WTC11 (cell line): Measurements from ENCODE around the gene BCL11A. TPM values are rescaled to one million over a fixed set of nuclear protein-coding genes. Genes with fewer than 3 reads are reported as not detected.

Experiments used
- ATAC-seq: fragments of 200-7000 bp; cut with Tn5 transposase; 2 replicates; pipeline ENCODE4 v1.10.0; 2021; ENCODE audit warnings: mild to moderate bottlenecking, moderate library complexity
- CTCF ChIA-PET: fragments of 300-600 bp; sonication (Branson Sonifier 250); formaldehyde crosslinking; loops from one replicate; lab custom pipeline; 2021; ENCODE audit warnings: antibody characterized with exemption; lab: Charles Lee
- POLR2A ChIA-PET: fragments of 350-600 bp; sonication (Branson Sonifier 250); formaldehyde crosslinking; loops from one replicate; lab custom pipeline; 2021; ENCODE audit warnings: antibody characterized with exemption; lab: Charles Lee
- DNase-seq: peaks from one replicate; pipeline ENCODE4 v3.0.0; 2021; ENCODE audit warnings: low spot score
- H3K27ac Mint-ChIP-seq: 2 replicates; pipeline ENCODE4 v1.8.0; 2021; ENCODE audit warnings: mixed read lengths
- H3K27me3 Mint-ChIP-seq: 2 replicates; pipeline ENCODE4 v1.8.0; 2021; ENCODE audit warnings: low read depth, mild to moderate bottlenecking, moderate library complexity, mixed read lengths
- H3K36me3 Mint-ChIP-seq: 2 replicates; pipeline ENCODE4 v1.8.0; 2021; ENCODE audit warnings: mixed read lengths
- H3K4me1 Mint-ChIP-seq: 2 replicates; pipeline ENCODE4 v1.8.0; 2022; ENCODE audit warnings: mixed read lengths
- H3K4me3 Mint-ChIP-seq: 2 replicates; pipeline ENCODE4 v1.8.0; 2021; ENCODE audit warnings: mild to moderate bottlenecking, moderate library complexity, mixed read lengths
- H3K9me3 Mint-ChIP-seq: 2 replicates; pipeline ENCODE4 v1.8.0; 2021; ENCODE audit warnings: mixed read lengths
- AFF4 ChIP-seq: sonication (generic); formaldehyde crosslinking; IDR thresholded peaks from 2 replicates; pipeline ENCODE4 v1.8.1; 2023; ENCODE audit warnings: mild to moderate bottlenecking, missing genetic modification reagents, borderline replicate concordance
- CDX4 ChIP-seq: fragments of 250-450 bp; sonication (Bioruptor Pico); IDR thresholded peaks from 2 replicates; pipeline ENCODE4 v1.9.0; 2021; ENCODE audit warnings: moderate library complexity, mild to moderate bottlenecking, inconsistent platforms, borderline replicate concordance
- CREM ChIP-seq: sonication (generic); formaldehyde crosslinking; IDR thresholded peaks from 2 replicates; pipeline ENCODE4 v1.8.1; 2022; ENCODE audit warnings: mild to moderate bottlenecking, missing genetic modification reagents, moderate library complexity
- FOXJ3 ChIP-seq: sonication (generic); formaldehyde crosslinking; IDR thresholded peaks from 2 replicates; pipeline ENCODE4 v1.9.0; 2021; ENCODE audit warnings: missing genetic modification reagents, mild to moderate bottlenecking, borderline replicate concordance
- GRHL2 ChIP-seq: fragments of 250-450 bp; sonication (Bioruptor Pico); IDR thresholded peaks from 2 replicates; pipeline ENCODE4 v1.8.0; 2022; ENCODE audit warnings: mild to moderate bottlenecking, moderate library complexity; ENCODE audit not compliant: insufficient replicate concordance, severe bottlenecking
- MYBL2 ChIP-seq: sonication (generic); formaldehyde crosslinking; IDR thresholded peaks from 2 replicates; pipeline ENCODE4 v1.8.1; 2023; ENCODE audit warnings: mild to moderate bottlenecking, moderate library complexity, missing genetic modification reagents
- NFE2L1 ChIP-seq: sonication (generic); formaldehyde crosslinking; IDR thresholded peaks from 2 replicates; pipeline ENCODE4 v1.8.1; 2023; ENCODE audit warnings: missing genetic modification reagents
- ZNF138 ChIP-seq: sonication (generic); formaldehyde crosslinking; conservative IDR thresholded peaks from 2 replicates; pipeline ENCODE4 v1.8.1; 2022; ENCODE audit warnings: mild to moderate bottlenecking, moderate library complexity, missing genetic modification reagents
- ZNF263 ChIP-seq: sonication (generic); formaldehyde crosslinking; IDR thresholded peaks from 2 replicates; pipeline ENCODE4 v1.8.1; 2022; ENCODE audit warnings: low read depth, mild to moderate bottlenecking, moderate library complexity, missing genetic modification reagents
- ZNF512 ChIP-seq: sonication (generic); formaldehyde crosslinking; IDR thresholded peaks from 2 replicates; pipeline ENCODE4 v1.8.1; 2022; ENCODE audit warnings: missing genetic modification reagents, borderline replicate concordance
- ZNF532 ChIP-seq: fragments of 250-450 bp; sonication (Bioruptor Pico); IDR thresholded peaks from 2 replicates; pipeline ENCODE4 v1.9.0; 2021; ENCODE audit warnings: mild to moderate bottlenecking, borderline replicate concordance
- ZNF671 ChIP-seq: fragments of 250-450 bp; sonication (Bioruptor Pico); IDR thresholded peaks from 2 replicates; pipeline ENCODE4 v1.8.0; 2021; ENCODE audit warnings: mild to moderate bottlenecking
- total RNA-seq: library from RNA; stranded (reverse); gene quantifications from 3 replicates; pipeline ENCODE4 v1.2.3, GENCODE V29; 2021
- TF ChIP-seq, protein P1 (sequence below): sonication (generic); formaldehyde crosslinking; IDR thresholded peaks from 2 replicates; pipeline ENCODE4 v1.8.0; 2022; ENCODE audit warnings: mild to moderate bottlenecking, missing genetic modification reagents
- TF ChIP-seq, protein P2 (sequence below): sonication (generic); formaldehyde crosslinking; conservative IDR thresholded peaks from 2 replicates; pipeline ENCODE4 v1.8.1; 2022; ENCODE audit warnings: mild to moderate bottlenecking, missing genetic modification reagents
- TF ChIP-seq, protein P3 (sequence below): sonication (generic); formaldehyde crosslinking; IDR thresholded peaks from 2 replicates; pipeline ENCODE4 v1.8.0; 2022; ENCODE audit warnings: mild to moderate bottlenecking, missing genetic modification reagents
- TF ChIP-seq, protein P4 (sequence below): fragments of 250-450 bp; sonication (Bioruptor Pico); IDR thresholded peaks from 2 replicates; pipeline ENCODE4 v1.9.0; 2021; ENCODE audit warnings: mild to moderate bottlenecking

Gene BCL11A
- total RNA-seq, 1 experiment from 2014 or later: 53.2 TPM

GRCh38 chr2:60508339-60508917 is 45.0 kb downstream of the BCL11A start (continued):
- no peak for TF ChIP-seq ZNF512 (CRISPR knock-in tag)
- no peak for TF ChIP-seq ZNF138 (CRISPR knock-in tag)
- no peak for TF ChIP-seq ZNF263 (CRISPR knock-in tag)
- TF ChIP-seq, protein P1, sequence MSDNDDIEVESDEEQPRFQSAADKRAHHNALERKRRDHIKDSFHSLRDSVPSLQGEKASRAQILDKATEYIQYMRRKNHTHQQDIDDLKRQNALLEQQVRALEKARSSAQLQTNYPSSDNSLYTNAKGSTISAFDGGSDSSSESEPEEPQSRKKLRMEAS (CRISPR knock-in tag): no peak
- no peak for TF ChIP-seq ZNF532 (CRISPR knock-in tag)

GRCh38 chr2:60507211-60507965 is 46.1 kb downstream of the BCL11A start:
- H3K36me3 Mint-ChIP-seq: no peaks in the 10 kb centered on the region
- TF ChIP-seq CDX4 (CRISPR knock-in tag) (no peak), AFF4 (CRISPR knock-in tag) (no peak), ZNF138 (CRISPR knock-in tag) (no peak), FOXJ3 (no peak), MYBL2 (CRISPR knock-in tag) (no peak), CREM (CRISPR knock-in tag) (no peak), GRHL2 (no peak), ZNF512 (CRISPR knock-in tag) (no peak), ZNF671 (no peak), NFE2L1 (no peak)
- TF ChIP-seq, protein P2, sequence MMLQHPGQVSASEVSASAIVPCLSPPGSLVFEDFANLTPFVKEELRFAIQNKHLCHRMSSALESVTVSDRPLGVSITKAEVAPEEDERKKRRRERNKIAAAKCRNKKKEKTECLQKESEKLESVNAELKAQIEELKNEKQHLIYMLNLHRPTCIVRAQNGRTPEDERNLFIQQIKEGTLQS: no peak
- TF ChIP-seq, protein P3, sequence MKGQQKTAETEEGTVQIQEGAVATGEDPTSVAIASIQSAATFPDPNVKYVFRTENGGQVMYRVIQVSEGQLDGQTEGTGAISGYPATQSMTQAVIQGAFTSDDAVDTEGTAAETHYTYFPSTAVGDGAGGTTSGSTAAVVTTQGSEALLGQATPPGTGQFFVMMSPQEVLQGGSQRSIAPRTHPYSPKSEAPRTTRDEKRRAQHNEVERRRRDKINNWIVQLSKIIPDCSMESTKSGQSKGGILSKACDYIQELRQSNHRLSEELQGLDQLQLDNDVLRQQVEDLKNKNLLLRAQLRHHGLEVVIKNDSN (CRISPR knock-in tag): no peak
- TF ChIP-seq, protein P4, sequence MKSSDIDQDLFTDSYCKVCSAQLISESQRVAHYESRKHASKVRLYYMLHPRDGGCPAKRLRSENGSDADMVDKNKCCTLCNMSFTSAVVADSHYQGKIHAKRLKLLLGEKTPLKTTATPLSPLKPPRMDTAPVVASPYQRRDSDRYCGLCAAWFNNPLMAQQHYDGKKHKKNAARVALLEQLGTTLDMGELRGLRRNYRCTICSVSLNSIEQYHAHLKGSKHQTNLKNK: no peak

More at GRCh38 chr2:60507211-60507965, 46.1 kb downstream of the BCL11A start:
- Mint-ChIP-seq H3K9me3 (no peaks in the 10 kb centered on the region), H3K4me1 (peaks cover 84% of the 10 kb centered on the region), H3K27ac (peak overlapping the region; percentile 82), H3K4me3 (no peak overlapping the region), H3K27me3 (no peaks in the 10 kb centered on the region)
- CTCF ChIA-PET: interaction anchor here (0.6 to 2.5 kb wide), 6 partner anchors 13 to 412 kb away, joined by 3 to 20 read pairs (median 4); no protein-coding TSS in a partner anchor
- POLR2A ChIA-PET: interaction anchor here (0.7 to 1.6 kb wide), 4 partner anchors 21 to 857 kb away, joined by 3 to 5 read pairs (median 4); no protein-coding TSS in a partner anchor
- DNase-seq (no peak), ATAC-seq (no peak)
